Measurements from ENCODE around the gene PDZRN4.

DNA sequence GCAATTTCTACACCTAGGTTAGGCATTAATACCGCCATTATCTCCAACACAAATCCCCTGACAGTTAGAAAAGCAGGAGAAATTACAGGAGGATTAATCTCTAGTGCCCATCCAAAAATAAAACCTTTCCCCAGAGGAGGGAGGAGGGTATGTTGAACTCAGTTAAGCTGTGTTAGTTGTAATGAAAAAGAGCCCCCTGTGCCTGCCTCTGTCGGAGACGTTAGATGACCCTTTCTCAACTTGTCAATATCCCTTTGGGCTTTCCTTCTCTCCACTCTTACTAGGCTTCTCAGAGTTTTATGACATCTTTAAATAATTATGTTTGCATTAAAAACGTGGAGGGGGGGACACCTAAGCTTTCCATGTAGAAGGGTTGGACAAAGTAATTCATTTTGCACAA lies 278.2 kb downstream of the PDZRN4 start:
- TF ChIP-seq, protein P1, sequence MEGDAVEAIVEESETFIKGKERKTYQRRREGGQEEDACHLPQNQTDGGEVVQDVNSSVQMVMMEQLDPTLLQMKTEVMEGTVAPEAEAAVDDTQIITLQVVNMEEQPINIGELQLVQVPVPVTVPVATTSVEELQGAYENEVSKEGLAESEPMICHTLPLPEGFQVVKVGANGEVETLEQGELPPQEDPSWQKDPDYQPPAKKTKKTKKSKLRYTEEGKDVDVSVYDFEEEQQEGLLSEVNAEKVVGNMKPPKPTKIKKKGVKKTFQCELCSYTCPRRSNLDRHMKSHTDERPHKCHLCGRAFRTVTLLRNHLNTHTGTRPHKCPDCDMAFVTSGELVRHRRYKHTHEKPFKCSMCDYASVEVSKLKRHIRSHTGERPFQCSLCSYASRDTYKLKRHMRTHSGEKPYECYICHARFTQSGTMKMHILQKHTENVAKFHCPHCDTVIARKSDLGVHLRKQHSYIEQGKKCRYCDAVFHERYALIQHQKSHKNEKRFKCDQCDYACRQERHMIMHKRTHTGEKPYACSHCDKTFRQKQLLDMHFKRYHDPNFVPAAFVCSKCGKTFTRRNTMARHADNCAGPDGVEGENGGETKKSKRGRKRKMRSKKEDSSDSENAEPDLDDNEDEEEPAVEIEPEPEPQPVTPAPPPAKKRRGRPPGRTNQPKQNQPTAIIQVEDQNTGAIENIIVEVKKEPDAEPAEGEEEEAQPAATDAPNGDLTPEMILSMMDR (IDR thresholded peaks at IDR 0.05) = no peak
- TF ChIP-seq POLR2AphosphoS5 (IDR thresholded peaks at IDR 0.05) (no peak), POLR2A (IDR thresholded peaks at IDR 0.05) (no peak)
